AG04449 (cell line): ENCODE measurements around the gene TMEM100.

ENCODE experiments used
- CTCF ChIA-PET: fragments of 350-600 bp; formaldehyde crosslinking; extraction: SDS; loops from one replicate; lab custom pipeline; 2021; ENCODE audit warnings: antibody characterized with exemption; lab: Yijun Ruan, JAX
- POLR2A ChIA-PET: fragments of 400-600, 350-600 bp; formaldehyde crosslinking; extraction: SDS; loops from one replicate; lab custom pipeline; 2020; ENCODE audit warnings: antibody characterized with exemption, inconsistent platforms; lab: Yijun Ruan, JAX
- DNase-seq: peaks from one replicate; pipeline ENCODE4 v3.0.0-alpha.2; 2010; ENCODE audit warnings: low read depth, low spot score
- H3K4me3 ChIP-seq: 2 replicates; pipeline ENCODE4 v1.5.1; 2011; ENCODE audit warnings: low read depth, mild to moderate bottlenecking, control low read depth, low read length
- CTCF ChIP-seq: IDR thresholded peaks from one replicate; pipeline ENCODE4 v1.5.1; 2011; ENCODE audit warnings: mild to moderate bottlenecking, moderate library complexity, low read length, control low read depth, inconsistent platforms; ENCODE audit not compliant: insufficient read depth; ENCODE audit errors: missing control alignments

Gene TMEM100

GRCh38 chr17:55749985-55750384 lies 27.3 kb upstream of the TMEM100 start:
- ChIA-PET POLR2A (interaction anchor here (1.5 kb wide), 2 partner anchors 11 to 15 kb away, joined by 4 to 13 read pairs; no protein-coding TSS in a partner anchor), CTCF (interaction anchor here (0.9 to 3.8 kb wide), 13 partner anchors 8 to 236 kb away, joined by 3 to 52 read pairs (median 5); no protein-coding TSS in a partner anchor)
- TF ChIP-seq CTCF: no peak
- DNase-seq: no peak
- no peak overlapping the region for H3K4me3 ChIP-seq

GRCh38 chr17:55748841-55749240 lies 26.2 kb upstream of the TMEM100 start:
- no peak for TF ChIP-seq CTCF
- DNase-seq: no peak
- CTCF ChIA-PET: interaction anchor here (1.1 to 3.8 kb wide), 4 partner anchors 14 to 222 kb away, joined by 4 to 52 read pairs (median 21); no protein-coding TSS in a partner anchor
- POLR2A ChIA-PET: no interaction called here
- no peak overlapping the region for H3K4me3 ChIP-seq

- no peak for TF ChIP-seq CTCF
- ChIA-PET POLR2A (no interaction called here), CTCF (interaction anchor here (1.3 to 1.5 kb wide), 2 partner anchors 12 to 145 kb away, joined by 3 to 4 read pairs; no protein-coding TSS in a partner anchor)
- H3K4me3 ChIP-seq: no peak overlapping the region
- DNase-seq: no peak
These were observed 24.5 kb upstream of the TMEM100 start for GRCh38 chr17:55747209-55747608.

- no peak for DNase-seq
- ChIA-PET CTCF (interaction anchor here (1.5 kb wide), 1 partner anchor 11 kb away, joined by 4 read pairs; no protein-coding TSS in a partner anchor), POLR2A (no interaction called here)
- H3K4me3 ChIP-seq: no peak overlapping the region
- no peak for TF ChIP-seq CTCF
These were observed 23.8 kb upstream of the TMEM100 start for GRCh38 chr17:55746466-55746865.

- no peak for DNase-seq
- H3K4me3 ChIP-seq: no peak overlapping the region
- TF ChIP-seq CTCF: no peak
- POLR2A ChIA-PET: no interaction called here
- CTCF ChIA-PET: no interaction called here
These were observed 22.6 kb upstream of the TMEM100 start for GRCh38 chr17:55745258-55745657.

- TF ChIP-seq CTCF: no peak
- no peak for DNase-seq
- H3K4me3 ChIP-seq: no peak overlapping the region
- CTCF ChIA-PET: interaction anchor here (1.1 to 2.4 kb wide), 3 partner anchors 9 to 217 kb away, joined by 5 to 10 read pairs (median 5); no protein-coding TSS in a partner anchor
- POLR2A ChIA-PET: no interaction called here
These were observed 20.5 kb upstream of the TMEM100 start for GRCh38 chr17:55743103-55743679.
